Smooth muscle cell (in vitro differentiated cells): ENCODE results near the gene RUNX2. TPM values are rescaled to one million over a fixed set of nuclear protein-coding genes. Genes with fewer than 3 reads are reported as not detected.

Experiments
- DNase-seq: peaks from one replicate; lab custom pipeline; 2025; ENCODE audit not compliant: unreplicated experiment; lab: John Stamatoyannopoulos, UW
- H2AFZ ChIP-seq: fragments of 200-600 bp; sonication (generic); 2 replicates; pipeline ENCODE4 v1.6.0; 2016; ENCODE audit warnings: antibody characterized with exemption, low read depth, mild to moderate bottlenecking
- H3F3A ChIP-seq: fragments of 200-600 bp; sonication (generic); 2 replicates; pipeline ENCODE4 v1.6.0; 2017; ENCODE audit warnings: antibody characterized with exemption, low read depth
- H3K27ac ChIP-seq: fragments of 200-600 bp; sonication (generic); 2 replicates; pipeline ENCODE4 v1.5.1; 2016; ENCODE audit warnings: low read depth, mild to moderate bottlenecking
- H3K27me3 ChIP-seq: fragments of 200-600 bp; sonication (generic); 2 replicates; pipeline ENCODE4 v1.6.1; 2016; ENCODE audit warnings: low read depth, mild to moderate bottlenecking
- H3K36me3 ChIP-seq: fragments of 200-600 bp; sonication (generic); 2 replicates; pipeline ENCODE4 v1.5.1; 2016; ENCODE audit warnings: low read depth
- H3K4me1 ChIP-seq: fragments of 200-600 bp; sonication (generic); 2 replicates; pipeline ENCODE4 v1.5.1; 2016; ENCODE audit warnings: low read depth
- H3K4me2 ChIP-seq: fragments of 200-600 bp; sonication (generic); 2 replicates; pipeline ENCODE4 v1.6.0; 2016; ENCODE audit warnings: mild to moderate bottlenecking
- H3K4me3 ChIP-seq: fragments of 200-600 bp; sonication (generic); 2 replicates; pipeline ENCODE4 v1.5.1; 2016; ENCODE audit warnings: mild to moderate bottlenecking
- H3K79me2 ChIP-seq: fragments of 200-600 bp; sonication (generic); 2 replicates; pipeline ENCODE4 v1.6.0; 2016; ENCODE audit warnings: low read depth, mild to moderate bottlenecking
- H3K9ac ChIP-seq: fragments of 200-600 bp; sonication (generic); 2 replicates; pipeline ENCODE4 v1.6.0; 2016; ENCODE audit warnings: low read depth
- H3K9me3 ChIP-seq: fragments of 200-600 bp; sonication (generic); replicated peaks from 2 replicates; pipeline ENCODE4 v1.5.1; 2016; ENCODE audit warnings: low read depth
- H4K20me1 ChIP-seq: fragments of 200-600 bp; sonication (generic); 2 replicates; pipeline ENCODE4 v1.6.0; 2016; ENCODE audit warnings: low read depth
- WGBS: methylation state at CpG from one replicate; pipeline ENCODE4 v1.1.7; 2016; ENCODE audit warnings: low lambda C conversion rate; 5-methylcytosine and 5-hydroxymethylcytosine counted together
- polyA plus RNA-seq: library from polyadenylated mRNA; unstranded; fragments of >200 nt; fragmentation: Nextera tagmentation; extraction: Ambion mirVana; gene quantifications from 2 replicates; pipeline ENCODE4 v1.2.1, GENCODE V29; 2016
- total RNA-seq: library from RNA; depleted of rRNA; stranded (reverse); fragments of >200 nt; gene quantifications from 2 replicates; pipeline ENCODE4 v1.2.3, GENCODE V29; 2014
- TF ChIP-seq, protein P1 (sequence below): fragments of 200-600 bp; sonication (generic); IDR thresholded peaks from 2 replicates; pipeline ENCODE4 v1.5.1; 2017; ENCODE audit warnings: borderline replicate concordance, mild to moderate bottlenecking, antibody characterized with exemption; ENCODE audit not compliant: insufficient read depth, poor library complexity, severe bottlenecking

Gene RUNX2
- total and polyA plus RNA-seq, 2 experiments from 2014 or later = 12.5 to 16.4 TPM

DNA sequence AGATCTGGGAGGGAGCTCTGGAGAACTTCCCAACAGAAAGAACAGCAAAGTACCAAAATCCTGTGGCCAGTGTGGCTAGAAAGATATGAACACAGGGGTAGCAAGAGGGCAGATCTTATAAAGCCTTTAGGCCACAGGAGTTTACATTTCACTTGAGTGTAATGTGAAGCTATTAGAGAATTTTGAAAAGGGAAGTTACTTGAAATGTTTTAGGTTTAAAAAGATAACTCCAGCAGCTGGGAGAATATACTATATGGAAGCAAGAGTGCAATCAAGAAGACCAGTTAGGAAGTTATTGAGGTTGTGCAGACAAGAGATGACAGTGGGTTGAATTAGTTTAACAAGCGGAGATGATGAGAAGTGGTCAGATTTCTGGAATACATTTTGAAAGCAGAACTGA, 41.7 kb downstream of the RUNX2 start:
- Histone ChIP-seq H3K27me3 (no peaks in the 10 kb centered on the region), H3K79me2 (peaks cover 28% of the 10 kb centered on the region), H3K36me3 (no peaks in the 10 kb centered on the region), H3K4me3 (no peak overlapping the region), H3K4me2 (peak overlapping the region; percentile 9), H3F3A (no peaks in the 10 kb centered on the region), H3K4me1 (no peaks in the 10 kb centered on the region), H3K9ac (no peak overlapping the region), H3K9me3 (no peaks in the 10 kb centered on the region), H3K27ac (peak overlapping the region; percentile 20), H2AFZ (no peak overlapping the region), H4K20me1 (no peaks in the 10 kb centered on the region)
- 52% methylated on average over 1 of the region's 1 CpG for WGBS
- no peak for DNase-seq
- TF ChIP-seq, protein P1, sequence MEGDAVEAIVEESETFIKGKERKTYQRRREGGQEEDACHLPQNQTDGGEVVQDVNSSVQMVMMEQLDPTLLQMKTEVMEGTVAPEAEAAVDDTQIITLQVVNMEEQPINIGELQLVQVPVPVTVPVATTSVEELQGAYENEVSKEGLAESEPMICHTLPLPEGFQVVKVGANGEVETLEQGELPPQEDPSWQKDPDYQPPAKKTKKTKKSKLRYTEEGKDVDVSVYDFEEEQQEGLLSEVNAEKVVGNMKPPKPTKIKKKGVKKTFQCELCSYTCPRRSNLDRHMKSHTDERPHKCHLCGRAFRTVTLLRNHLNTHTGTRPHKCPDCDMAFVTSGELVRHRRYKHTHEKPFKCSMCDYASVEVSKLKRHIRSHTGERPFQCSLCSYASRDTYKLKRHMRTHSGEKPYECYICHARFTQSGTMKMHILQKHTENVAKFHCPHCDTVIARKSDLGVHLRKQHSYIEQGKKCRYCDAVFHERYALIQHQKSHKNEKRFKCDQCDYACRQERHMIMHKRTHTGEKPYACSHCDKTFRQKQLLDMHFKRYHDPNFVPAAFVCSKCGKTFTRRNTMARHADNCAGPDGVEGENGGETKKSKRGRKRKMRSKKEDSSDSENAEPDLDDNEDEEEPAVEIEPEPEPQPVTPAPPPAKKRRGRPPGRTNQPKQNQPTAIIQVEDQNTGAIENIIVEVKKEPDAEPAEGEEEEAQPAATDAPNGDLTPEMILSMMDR = no peak

DNA sequence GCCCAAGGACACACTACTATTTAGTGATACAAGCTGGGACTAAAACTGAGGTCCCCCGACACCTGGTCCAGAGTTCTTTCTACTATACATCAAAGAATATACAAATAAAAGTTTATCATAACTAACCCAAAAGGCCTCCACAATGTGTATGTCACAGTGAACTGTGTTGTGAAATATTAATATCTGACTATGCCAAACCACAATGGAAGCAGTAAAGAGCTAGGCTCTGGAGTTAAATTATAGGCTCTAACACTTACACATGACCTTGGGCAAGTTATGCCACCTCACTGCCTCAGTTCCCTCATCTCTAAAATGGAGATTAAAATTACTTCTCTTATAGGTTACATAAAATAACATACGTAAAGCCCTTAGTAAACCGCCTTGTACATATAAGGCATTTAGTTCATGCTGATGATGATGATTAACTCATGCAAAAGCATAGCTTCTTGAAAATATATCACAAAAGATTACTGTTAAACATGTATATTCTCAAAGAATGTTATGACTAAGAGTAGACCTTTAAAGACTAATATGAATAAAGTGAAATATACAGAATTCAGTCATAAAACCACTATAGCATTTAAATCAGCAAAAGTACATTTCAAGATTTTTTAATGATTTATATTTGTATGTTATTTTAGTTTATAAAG, 43.9 kb downstream of the RUNX2 start:
- Histone ChIP-seq H3K79me2 (peaks cover 39% of the 10 kb centered on the region), H3K4me3 (no peak overlapping the region), H3K27me3 (no peaks in the 10 kb centered on the region), H3K27ac (no peak overlapping the region), H3K4me1 (peaks cover 12% of the 10 kb centered on the region), H3K4me2 (no peak overlapping the region), H2AFZ (no peak overlapping the region), H3K9me3 (no peaks in the 10 kb centered on the region), H4K20me1 (no peaks in the 10 kb centered on the region), H3K36me3 (no peaks in the 10 kb centered on the region), H3F3A (no peaks in the 10 kb centered on the region), H3K9ac (no peak overlapping the region)
- 98% methylated on average over 3 of the region's 3 CpGs for WGBS
- no peak for DNase-seq
- TF ChIP-seq, protein P1 = no peak

DNA sequence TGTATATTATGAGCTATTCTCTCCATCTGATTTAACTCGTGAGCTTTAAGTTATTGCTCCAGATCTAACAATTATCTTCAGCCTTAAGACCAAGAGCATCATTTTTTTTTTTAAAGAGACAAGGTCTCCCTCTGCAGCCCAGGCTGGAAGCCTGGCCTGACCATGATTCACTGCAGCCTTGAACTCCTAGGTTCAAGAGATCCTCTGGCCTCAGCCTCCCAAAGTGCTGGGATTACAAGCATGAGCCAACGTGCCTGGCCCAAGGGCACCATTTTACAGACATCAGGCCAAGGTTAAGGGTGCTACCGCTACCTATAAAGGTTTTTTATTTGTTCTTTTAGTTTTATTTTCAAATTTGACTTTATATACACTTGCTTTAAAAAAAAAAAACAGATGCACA, 47.3 kb downstream of the RUNX2 start:
- no peaks in the 10 kb centered on the region for H4K20me1 ChIP-seq
- H3K9ac ChIP-seq = no peak overlapping the region
- 75% methylated on average over 3 of the region's 3 CpGs for WGBS
- peaks cover 21% of the 10 kb centered on the region for H3K4me1 ChIP-seq
- H3K27me3 ChIP-seq = no peaks in the 10 kb centered on the region
- no peak for DNase-seq
- peak overlapping the region; percentile 90 for H3K4me2 ChIP-seq
- no peak overlapping the region for H2AFZ ChIP-seq
- H3K27ac ChIP-seq = no peak overlapping the region
- H3K4me3 ChIP-seq = peak overlapping the region; percentile 82
- H3K36me3 ChIP-seq = no peaks in the 10 kb centered on the region
- no peaks in the 10 kb centered on the region for H3K9me3 ChIP-seq
- no peaks in the 10 kb centered on the region for H3F3A ChIP-seq
- H3K79me2 ChIP-seq = peaks cover 29% of the 10 kb centered on the region
- TF ChIP-seq, protein P1 = no peak
